ENCODE measurements around the gene ZDHHC8.
A peak's percentile ranks its signal among the peaks of the same experiment; 100 is the strongest.

ZDHHC8 gene

DNA sequence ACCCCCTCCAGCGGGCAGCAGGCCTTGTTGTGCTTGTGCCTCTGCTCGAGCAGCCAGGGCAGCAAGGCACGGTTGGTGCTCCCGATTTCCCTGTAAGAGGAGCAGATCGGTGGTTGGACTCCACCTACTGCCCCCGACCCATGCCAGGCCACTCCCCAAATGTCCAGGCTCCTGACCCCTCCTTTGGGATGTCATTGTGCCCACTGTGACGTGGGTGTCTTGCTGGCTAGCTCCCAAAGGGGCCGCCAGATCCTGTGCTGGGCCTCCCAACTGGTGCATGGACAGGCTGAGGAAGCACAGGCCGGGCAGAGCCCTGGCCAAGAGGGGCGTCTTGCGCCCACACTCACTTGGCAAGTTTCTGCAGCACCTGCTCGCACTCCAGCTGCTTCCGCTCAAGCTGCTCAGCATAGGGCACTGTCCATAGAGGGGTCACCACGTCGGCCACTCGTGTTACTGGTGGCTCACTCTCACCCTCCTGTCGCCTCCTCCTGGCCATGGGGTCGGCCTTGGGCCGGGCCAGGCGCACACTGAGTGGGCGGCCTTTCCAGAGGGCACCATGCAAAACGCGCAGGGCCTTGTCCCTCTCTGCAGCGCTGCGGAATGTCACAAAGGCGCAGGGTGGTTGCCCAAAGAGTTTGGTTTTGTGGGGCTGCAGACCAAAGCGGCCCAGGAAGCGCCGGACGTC is 15.8 kb upstream of the ZDHHC8 start, which contains the start of gene RANBP1:
TSS of gene RANBP1 (plus strand) at position 414 of the 685 bp plus-strand sequence. CDS start at position 495, 81 bp downstream.
- Mint-ChIP-seq H3K9me3 (no peaks in the 10 kb centered on the region), H3K4me1 (peaks cover 20% of the 10 kb centered on the region), H3K4me3 (peak within 1 kb of the TSS; percentile 95), H3K27ac (peak within 1 kb of the TSS; percentile 95), H3K27me3 (no peaks in the 10 kb centered on the region), H3K36me3 (peaks cover 7% of the 10 kb centered on the region)
- DNase-seq (ENCODE audit: low spot score in 2 of 2) (no peak), ATAC-seq (ENCODE audit: low read depth) (no peak)

- Mint-ChIP-seq H3K4me3 (peak overlapping the region; percentile 95), H3K4me1 (peaks cover 18% of the 10 kb centered on the region), H3K27ac (peak overlapping the region; percentile 95), H3K27me3 (no peaks in the 10 kb centered on the region), H3K9me3 (no peaks in the 10 kb centered on the region), H3K36me3 (peaks cover 7% of the 10 kb centered on the region)
- no peak for ATAC-seq (ENCODE audit: low read depth)
- no peak for DNase-seq (ENCODE audit: low spot score in 2 of 2)
These were observed 15.1 kb upstream of the ZDHHC8 start for GRCh38 chr22:20116376-20116950.

DNA sequence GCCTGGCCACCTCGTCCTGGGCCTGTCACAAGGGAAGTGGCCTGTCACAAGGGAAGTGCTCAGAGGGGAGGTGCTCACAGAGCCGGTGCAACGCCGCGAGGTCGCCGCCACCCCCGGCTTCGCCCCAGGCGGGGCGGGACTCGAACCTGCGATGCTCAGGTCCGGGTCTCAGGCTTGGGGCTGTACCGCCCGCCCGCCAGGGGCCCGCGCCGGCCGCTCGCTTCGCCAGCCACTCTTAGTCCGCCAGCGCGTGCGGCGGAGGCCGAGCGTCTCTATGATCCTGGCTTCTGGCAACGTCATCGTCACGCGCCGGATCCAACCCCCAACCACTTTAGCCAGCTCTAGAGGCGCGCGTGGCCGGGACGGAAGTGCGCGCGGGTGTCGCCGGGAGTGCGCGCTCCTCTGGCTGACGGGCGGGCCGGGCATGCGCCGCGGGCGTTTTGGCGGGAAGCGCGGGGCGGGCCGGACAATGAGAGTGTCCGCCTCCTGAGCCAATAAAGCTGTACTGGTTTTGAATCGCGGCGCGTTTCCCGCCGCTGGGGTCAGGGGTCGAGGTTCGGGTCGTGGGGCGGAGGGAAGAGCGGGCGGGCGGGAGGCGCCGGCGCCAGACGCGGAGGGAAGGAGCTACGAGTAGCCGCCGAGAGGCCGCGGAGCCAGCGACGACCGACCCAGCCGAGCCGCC is 14.5 kb upstream of the ZDHHC8 start, which contains the start of gene TRMT2A:
TSS of gene TRMT2A (minus strand) at position 276 of the 682 bp plus-strand sequence. CDS start 320 bp downstream, outside the sequence.
- Mint-ChIP-seq H3K27ac (peak within 1 kb of the TSS; percentile 95), H3K27me3 (no peaks in the 10 kb centered on the region), H3K9me3 (no peaks in the 10 kb centered on the region), H3K4me3 (peak within 1 kb of the TSS; percentile 95), H3K4me1 (peaks cover 18% of the 10 kb centered on the region), H3K36me3 (peaks cover 7% of the 10 kb centered on the region)
- ATAC-seq (ENCODE audit: low read depth) (peak; percentile 83), DNase-seq (ENCODE audit: low spot score in 2 of 2) (peak; percentile 96)

DNA sequence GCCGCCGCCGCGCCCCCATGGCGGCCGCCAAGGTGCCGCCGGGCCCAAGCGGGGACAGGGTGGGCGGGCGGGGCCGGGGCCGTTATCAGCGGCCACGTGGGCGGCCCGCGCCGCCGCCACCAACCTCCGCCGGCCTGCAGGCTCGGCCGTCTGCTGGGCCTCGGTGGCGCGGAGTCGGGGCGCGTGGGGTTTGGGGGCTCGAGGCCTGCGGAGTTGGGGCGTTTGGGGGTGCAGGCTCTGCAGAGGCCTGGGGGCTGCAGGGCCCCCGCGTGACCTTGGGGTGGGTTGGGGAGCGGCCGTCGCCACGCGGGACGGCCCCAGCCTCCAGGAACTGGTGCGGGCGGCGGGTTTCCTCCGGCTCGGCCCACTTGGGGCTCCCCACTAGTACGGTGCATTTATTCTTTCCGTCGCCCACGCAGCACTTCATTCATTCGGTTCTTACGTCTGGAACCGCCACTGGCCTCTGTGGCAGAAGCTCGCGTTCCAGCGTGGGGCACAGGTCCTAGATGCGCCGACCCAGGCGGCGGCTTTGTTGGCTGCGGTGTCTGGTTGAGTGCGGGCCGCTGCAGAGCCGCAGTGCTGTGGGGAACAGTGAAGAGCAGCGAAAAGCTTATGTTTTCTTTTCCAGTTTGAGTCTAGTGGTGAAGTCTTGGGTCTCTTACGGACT is 13.8 kb upstream of the ZDHHC8 start:
- Mint-ChIP-seq H3K4me1 (peaks cover 22% of the 10 kb centered on the region), H3K4me3 (peak overlapping the region; percentile 77), H3K36me3 (peaks cover 9% of the 10 kb centered on the region), H3K27ac (peak overlapping the region; percentile 95), H3K9me3 (no peaks in the 10 kb centered on the region), H3K27me3 (no peaks in the 10 kb centered on the region)
- DNase-seq (ENCODE audit: low spot score in 2 of 2) (peak; percentile 27 to 51), ATAC-seq (ENCODE audit: low read depth) (peak; percentile 16)

GRCh38 chr22:20118300-20119020 is 13.1 kb upstream of the ZDHHC8 start:
- H3K27me3 Mint-ChIP-seq, result no peaks in the 10 kb centered on the region
- H3K4me1 Mint-ChIP-seq, result peaks cover 25% of the 10 kb centered on the region

DNA sequence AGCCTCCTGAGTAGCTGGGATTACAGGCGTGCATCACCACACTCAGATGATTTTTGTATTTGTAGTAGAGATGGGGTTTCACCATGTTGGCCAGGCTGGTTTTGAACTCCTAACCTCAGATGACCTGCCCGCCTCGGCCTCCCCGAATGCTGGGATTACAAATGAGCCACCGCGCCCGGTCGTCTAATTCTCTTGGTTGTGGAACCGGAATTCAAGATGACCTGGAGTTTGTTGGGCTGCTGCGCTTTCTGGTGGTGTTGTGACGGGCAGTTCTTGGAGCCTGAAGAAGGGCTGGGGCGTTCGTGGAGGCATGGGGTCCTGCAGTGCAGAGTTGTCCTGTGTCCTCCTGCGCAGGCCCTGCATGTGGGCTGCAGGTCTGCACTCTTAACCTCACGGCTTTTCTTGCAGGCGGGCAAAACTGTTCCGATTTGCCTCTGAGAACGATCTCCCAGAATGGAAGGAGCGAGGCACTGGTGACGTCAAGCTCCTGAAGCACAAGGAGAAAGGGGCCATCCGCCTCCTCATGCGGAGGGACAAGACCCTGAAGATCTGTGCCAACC is 9.7 kb upstream of the ZDHHC8 start:
- no peak overlapping the region for H3K4me3 Mint-ChIP-seq

More at GRCh38 chr22:20118300-20119020, 13.1 kb upstream of the ZDHHC8 start:
- no peaks in the 10 kb centered on the region for H3K9me3 Mint-ChIP-seq
- peaks cover 11% of the 10 kb centered on the region for H3K36me3 Mint-ChIP-seq
- DNase-seq (ENCODE audit: low spot score in 2 of 2), result no peak
- peak overlapping the region; percentile 77 for H3K4me3 Mint-ChIP-seq
- peak overlapping the region; percentile 35 for H3K27ac Mint-ChIP-seq
- ATAC-seq (ENCODE audit: low read depth), result no peak

DNA sequence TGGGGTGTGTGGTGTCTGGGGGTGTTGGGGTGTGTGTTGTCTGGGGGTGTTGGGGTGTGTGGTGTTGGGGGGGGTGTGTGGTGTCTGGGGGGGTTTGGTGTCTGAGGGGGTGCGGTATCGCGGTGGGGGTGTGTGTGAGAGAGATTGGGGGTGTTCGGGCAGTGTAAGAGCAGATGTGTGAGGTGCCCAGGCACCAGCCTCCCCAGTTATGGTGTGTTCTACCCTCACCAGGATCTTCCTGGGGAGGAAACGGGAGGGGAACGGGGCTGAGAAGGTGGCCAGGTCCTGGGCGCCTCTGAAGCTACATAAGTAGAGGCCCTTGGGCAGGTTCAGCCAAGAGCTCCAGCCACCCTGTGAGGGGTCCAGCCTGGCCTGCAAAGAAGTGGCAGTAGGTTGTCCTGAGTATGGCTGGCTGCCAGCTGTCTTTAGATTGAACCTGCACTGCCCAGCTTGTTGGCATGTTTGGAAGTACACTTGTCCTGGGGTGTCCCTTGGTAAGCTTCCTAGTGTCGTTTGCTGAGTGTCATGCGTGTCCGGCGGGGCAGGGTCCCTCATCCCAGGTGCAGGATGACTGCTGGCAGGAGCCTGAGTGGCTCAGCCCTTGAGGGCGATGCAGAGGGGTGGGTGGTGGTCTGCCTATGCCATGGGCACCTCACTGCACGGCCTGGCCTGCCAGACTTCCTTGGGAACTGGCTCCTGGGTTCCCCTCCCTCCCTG is 8.1 kb upstream of the ZDHHC8 start:
- no peak overlapping the region for H3K4me3 Mint-ChIP-seq
- H3K4me1 Mint-ChIP-seq, result peaks cover 16% of the 10 kb centered on the region
- no peaks in the 10 kb centered on the region for H3K9me3 Mint-ChIP-seq
- ATAC-seq (ENCODE audit: low read depth) (no peak), DNase-seq (ENCODE audit: low spot score in 2 of 2) (no peak)
- H3K36me3 Mint-ChIP-seq, result peaks cover 11% of the 10 kb centered on the region
- no peaks in the 10 kb centered on the region for H3K27me3 Mint-ChIP-seq
- H3K27ac Mint-ChIP-seq, result no peak overlapping the region

More for the DNA sequence above, 9.7 kb upstream of the ZDHHC8 start:
- Mint-ChIP-seq H3K36me3 (peaks cover 9% of the 10 kb centered on the region), H3K9me3 (no peaks in the 10 kb centered on the region), H3K4me1 (peaks cover 16% of the 10 kb centered on the region), H3K27ac (no peak overlapping the region), H3K27me3 (no peaks in the 10 kb centered on the region)
- ATAC-seq (ENCODE audit: low read depth), result no peak
- DNase-seq (ENCODE audit: low spot score in 2 of 2), result no peak

- Mint-ChIP-seq H3K27ac (no peak overlapping the region), H3K4me3 (no peak overlapping the region), H3K4me1 (peaks cover 13% of the 10 kb centered on the region), H3K9me3 (no peaks in the 10 kb centered on the region), H3K36me3 (peaks cover 9% of the 10 kb centered on the region), H3K27me3 (no peaks in the 10 kb centered on the region)
- ATAC-seq (ENCODE audit: low read depth) (no peak), DNase-seq (ENCODE audit: low spot score in 2 of 2) (no peak)
These were observed 7.4 kb upstream of the ZDHHC8 start for GRCh38 chr22:20124083-20124787.

DNA sequence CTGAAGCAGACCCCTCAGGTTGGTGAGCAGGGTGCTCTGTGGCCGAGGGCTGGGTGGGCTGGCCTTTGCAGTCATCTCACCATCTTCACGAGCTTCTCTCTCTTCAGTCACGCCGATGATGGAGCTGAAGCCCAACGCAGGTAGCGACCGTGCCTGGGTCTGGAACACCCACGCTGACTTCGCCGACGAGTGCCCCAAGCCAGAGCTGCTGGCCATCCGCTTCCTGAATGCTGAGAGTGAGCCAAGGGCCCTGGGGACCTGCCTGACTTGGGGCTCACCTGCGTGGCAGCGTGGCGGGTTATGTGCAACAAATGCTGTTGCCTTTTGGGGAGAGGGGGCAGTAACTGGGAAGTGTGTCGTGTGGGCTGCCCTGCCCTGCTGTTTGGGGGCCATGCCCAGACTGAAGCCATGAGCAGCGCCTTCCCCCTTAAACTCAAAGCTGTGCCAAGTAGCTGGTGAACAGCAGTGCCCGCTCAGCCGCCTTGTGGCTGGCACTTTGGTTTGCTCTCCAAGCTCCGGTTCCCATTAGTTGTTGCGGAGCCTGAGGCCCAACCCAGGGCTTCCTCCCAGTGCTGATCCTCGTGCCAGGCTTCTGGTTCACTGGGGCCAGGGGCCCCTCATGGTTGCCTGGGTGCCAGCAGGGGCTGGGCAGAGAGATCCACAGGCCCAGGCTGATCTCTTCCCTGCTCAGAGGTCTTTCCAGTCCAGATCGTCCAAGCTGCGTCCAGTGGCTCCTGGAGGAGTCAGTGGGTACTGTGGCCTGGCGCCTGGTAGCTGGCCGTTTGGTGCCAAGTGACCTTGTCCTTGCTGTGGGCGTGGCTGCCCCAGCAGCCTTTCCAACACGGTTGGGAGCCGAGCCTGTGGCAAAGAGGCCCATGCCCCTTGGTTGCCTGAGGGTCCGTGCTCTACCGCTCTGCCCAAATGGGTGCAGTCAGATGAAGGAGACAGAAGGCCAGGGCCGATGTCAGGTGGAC is 6.1 kb upstream of the ZDHHC8 start:
- no peaks in the 10 kb centered on the region for H3K27me3 Mint-ChIP-seq
- DNase-seq (ENCODE audit: low spot score in 2 of 2) (no peak), ATAC-seq (ENCODE audit: low read depth) (no peak)
- H3K4me3 Mint-ChIP-seq, result no peak overlapping the region
- peaks cover 17% of the 10 kb centered on the region for H3K4me1 Mint-ChIP-seq
- no peak overlapping the region for H3K27ac Mint-ChIP-seq
- no peaks in the 10 kb centered on the region for H3K9me3 Mint-ChIP-seq
- H3K36me3 Mint-ChIP-seq, result peaks cover 9% of the 10 kb centered on the region

GRCh38 chr22:20126284-20127029 is 5.1 kb upstream of the ZDHHC8 start:
- H3K27me3 Mint-ChIP-seq, result no peaks in the 10 kb centered on the region
- DNase-seq (ENCODE audit: low spot score in 2 of 2) (no peak), ATAC-seq (ENCODE audit: low read depth) (no peak)
- no peak overlapping the region for H3K27ac Mint-ChIP-seq
- no peaks in the 10 kb centered on the region for H3K9me3 Mint-ChIP-seq
- peaks cover 9% of the 10 kb centered on the region for H3K36me3 Mint-ChIP-seq
- H3K4me1 Mint-ChIP-seq, result peaks cover 15% of the 10 kb centered on the region
- H3K4me3 Mint-ChIP-seq, result no peak overlapping the region

GRCh38 chr22:20127318-20127868 is 4.2 kb upstream of the ZDHHC8 start:
- no peak for ATAC-seq (ENCODE audit: low read depth)
- no peaks in the 10 kb centered on the region for H3K27me3 Mint-ChIP-seq
- peaks cover 9% of the 10 kb centered on the region for H3K36me3 Mint-ChIP-seq
- H3K4me1 Mint-ChIP-seq, result peaks cover 15% of the 10 kb centered on the region
- H3K27ac Mint-ChIP-seq, result no peak overlapping the region
- H3K4me3 Mint-ChIP-seq, result no peak overlapping the region
- DNase-seq (ENCODE audit: low spot score in 2 of 2), result no peak
- H3K9me3 Mint-ChIP-seq, result no peaks in the 10 kb centered on the region
